Measurements from ENCODE around the gene POLR2J3. TPM values are rescaled to one million over a fixed set of nuclear protein-coding genes. Genes with fewer than 3 reads are reported as not detected.
"Not testable (repeated sequence)": the region's sequence is repeated elsewhere in the genome, so short reads cannot be mapped to it uniquely, and the experiment has no call there.

POLR2J3 gene
- total RNA-seq = 25.5 and 36.4 TPM in 2 replicates

DNA sequence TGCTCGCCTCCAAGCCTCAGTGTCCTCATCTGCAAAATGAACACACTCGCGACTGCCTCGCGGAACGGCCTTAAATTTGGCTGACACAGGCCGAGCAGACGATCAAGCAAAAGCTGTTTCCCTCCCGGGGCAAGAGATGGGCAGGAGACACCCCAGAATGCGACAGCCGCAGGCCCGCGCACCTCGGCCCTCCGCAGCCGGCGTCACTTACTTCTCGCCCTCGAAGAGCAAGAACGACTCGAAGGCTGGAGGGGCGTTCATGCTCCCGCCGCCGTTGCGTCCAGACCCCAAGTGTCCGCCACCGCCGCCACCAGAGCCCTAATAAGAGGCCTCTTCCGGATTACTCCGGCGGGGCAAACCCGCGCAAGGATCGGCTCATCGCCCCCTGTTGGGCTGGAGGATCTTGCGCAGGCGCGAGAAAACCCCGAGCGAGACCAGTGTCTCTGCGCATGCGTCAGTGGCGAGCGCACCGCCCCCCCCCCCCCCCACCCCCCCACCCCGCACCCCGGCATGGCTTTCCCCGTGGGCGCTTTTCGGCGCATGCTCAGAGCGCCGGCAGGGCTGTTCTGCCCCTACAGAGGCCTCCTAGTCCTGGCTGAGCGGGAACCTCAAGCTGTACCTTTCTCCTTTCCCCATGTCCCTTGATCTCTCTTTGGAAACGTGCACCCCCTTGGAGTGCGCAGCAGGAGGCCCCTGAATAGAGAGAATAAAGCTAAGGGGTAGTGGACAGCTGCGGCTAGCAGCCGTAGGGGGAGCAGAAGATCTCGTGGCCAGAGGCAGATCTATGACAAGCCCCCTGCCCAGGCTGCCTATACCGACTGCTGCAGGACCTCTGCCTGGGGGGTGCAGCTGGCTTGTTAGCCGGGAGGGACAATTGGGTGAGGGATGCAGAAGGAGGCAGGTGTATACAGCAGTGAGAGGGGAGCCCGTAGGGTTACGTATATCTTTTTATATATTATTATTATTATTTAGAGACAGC, at the start of gene POLR2J3:
TSS of gene POLR2J3 (minus strand) at position 323 of the 979 bp plus-strand sequence. CDS start at position 261, 62 bp downstream.
- DNase-seq = peak; percentile 93

GRCh38 chr7:102618122-102618521, 45.7 kb upstream of the POLR2J3 start:
- peak; percentile 0 for DNase-seq

DNA sequence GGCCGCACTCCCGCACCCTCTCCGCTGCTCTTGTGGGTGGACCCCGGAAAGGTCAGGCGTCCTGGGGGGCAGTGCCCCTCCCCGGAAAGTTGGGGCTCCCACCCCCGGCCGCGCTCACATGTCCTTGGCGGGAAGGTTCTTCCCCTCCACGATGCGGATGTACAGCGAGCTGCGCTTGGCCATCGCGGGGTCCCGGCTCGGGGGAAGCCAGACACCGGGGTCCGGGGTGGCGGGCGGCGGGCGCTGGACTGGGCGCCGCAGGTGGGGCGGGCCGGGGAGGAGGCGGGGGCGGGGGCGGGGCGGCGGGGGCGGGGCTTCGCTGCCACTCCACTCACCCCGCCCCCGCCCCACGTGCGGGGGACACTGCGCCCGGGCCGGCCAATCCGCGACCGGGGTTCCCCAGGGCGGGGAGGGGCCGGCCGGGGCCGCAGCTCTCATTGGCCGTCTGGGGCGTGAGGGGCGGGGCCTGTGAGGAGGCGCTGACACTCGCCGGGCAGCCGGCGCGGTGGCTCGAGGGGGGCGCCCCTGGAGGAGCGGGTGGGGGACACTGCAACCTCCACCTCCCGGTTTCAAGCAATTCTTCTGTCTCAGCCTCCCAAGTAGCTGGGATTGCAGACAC, 44.2 kb upstream of the POLR2J3 start, which contains the start of gene RASA4:
TSS of gene RASA4 (minus strand) at position 250 of the 619 bp plus-strand sequence. CDS start at position 183, 67 bp downstream.
- peak; percentile 1 for DNase-seq

- DNase-seq = not testable (repeated sequence)
Observed at GRCh38 chr7:102615930-102616329, 43.5 kb upstream of the POLR2J3 start.

DNA sequence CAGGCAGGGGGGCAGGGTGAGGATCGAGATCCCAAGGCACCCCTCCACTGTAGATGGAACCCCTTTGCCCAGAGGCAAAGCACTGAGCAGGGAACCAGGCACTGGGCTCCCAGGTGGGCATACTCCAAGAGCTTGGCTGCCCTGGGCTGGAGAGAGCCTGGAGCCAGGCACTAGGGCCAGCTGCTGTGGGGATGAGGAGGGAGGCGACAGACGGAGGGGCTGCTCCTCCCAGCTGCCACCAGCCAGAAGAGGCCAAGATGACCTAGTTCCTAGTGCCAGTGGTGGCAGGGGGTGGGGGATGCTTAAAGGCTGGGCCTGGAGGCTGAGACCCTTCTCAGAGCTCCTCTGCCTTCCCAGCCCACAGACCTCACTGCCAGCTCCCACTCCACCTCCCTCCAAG, 42.5 kb upstream of the POLR2J3 start:
- DNase-seq = not testable (repeated sequence)

DNA sequence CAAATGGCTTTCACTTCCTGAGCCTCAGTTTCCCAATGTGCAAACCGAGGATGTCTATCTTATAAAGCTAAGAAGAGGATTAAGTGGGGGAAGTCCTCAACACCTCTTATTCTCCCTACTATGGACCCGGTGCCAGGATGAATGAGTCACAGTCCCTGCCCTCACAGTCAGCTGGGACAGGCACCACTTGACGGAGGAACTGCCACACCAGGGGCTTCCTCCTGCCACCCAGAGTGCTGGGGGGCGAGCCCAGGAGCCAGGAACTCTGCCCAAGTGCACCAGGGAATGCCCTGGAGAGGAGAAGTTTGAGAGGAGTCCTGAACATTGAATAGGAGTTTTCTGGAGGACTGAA, 41.9 kb upstream of the POLR2J3 start:
- DNase-seq = not testable (repeated sequence)

- DNase-seq = not testable (repeated sequence)
Observed at GRCh38 chr7:102613575-102614345, 41.4 kb upstream of the POLR2J3 start.

- DNase-seq = not testable (repeated sequence)
Observed at GRCh38 chr7:102611675-102612325, 39.4 kb upstream of the POLR2J3 start.

DNA sequence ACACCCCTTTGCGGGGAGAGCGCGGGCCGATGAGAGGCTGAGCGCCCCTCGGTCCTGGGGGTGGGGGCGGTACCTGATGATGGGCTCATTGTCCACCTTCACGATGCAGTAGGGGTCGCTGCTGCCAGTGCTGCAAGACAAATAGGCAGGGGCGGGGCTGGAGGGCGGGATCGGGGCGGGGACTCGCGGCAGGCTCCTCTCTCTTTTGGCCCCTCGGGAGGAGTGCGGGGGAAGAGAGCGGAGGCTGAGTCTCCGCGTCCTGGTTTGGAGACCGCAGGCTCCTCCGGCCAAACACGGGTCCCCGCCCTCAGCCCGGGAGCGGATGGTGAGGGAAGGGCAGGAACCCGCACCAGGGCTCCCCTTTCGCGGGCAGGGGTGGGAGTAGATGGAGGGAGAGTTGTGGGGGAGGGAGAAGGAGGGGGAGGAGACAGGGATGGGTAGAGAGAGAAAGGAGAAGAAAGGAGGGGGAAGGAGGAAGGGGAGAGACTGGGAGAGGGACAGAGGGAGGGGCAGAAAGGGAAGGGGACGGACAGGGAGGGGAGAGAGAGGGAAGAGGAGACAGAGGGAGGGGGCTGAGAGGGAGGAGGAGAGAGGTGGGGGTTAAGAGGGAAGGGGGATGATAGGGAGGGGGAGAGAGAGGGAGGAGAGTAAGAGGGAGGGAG, 38.8 kb upstream of the POLR2J3 start:
- not testable (repeated sequence) for DNase-seq

DNA sequence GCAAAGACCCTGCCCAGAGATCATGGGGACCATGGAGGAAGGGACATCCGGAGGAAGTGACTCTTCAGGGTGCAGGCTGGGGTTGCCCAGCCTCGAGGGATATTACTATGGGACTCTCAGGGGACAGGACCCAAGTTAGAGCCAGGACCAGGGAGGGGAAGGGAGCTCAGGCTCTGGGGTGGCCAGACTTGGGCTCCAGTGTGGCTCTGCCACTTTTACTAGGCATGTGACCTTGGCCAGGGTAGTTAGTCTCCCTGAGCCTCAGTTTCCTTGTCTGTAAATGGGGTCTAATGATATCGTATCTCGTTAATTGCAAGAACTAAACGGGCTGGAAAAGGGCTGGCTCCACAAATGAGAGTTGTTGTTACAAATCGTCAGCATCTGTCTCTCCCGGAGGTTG, 38.1 kb upstream of the POLR2J3 start:
- not testable (repeated sequence) for DNase-seq

DNA sequence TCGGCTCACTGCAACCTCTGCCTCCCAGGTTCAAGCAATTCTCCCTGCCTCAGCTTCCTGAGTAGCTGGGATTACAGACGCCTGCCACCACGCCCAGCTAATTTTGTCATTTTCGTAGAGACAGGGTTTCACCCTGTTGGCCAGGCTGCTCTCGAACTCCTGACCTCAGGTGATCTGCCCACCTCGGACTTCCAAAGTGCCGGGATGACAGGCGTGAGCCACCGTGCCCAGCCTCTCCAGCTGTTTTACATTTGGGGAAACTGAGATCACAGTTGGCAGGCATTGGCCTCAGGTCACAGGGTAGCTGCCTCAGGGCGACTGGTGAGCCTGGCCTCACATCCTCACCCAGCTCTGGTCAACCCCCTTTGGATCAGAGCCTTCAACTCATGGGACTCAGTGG, 37.4 kb upstream of the POLR2J3 start:
- DNase-seq = not testable (repeated sequence)

DNA sequence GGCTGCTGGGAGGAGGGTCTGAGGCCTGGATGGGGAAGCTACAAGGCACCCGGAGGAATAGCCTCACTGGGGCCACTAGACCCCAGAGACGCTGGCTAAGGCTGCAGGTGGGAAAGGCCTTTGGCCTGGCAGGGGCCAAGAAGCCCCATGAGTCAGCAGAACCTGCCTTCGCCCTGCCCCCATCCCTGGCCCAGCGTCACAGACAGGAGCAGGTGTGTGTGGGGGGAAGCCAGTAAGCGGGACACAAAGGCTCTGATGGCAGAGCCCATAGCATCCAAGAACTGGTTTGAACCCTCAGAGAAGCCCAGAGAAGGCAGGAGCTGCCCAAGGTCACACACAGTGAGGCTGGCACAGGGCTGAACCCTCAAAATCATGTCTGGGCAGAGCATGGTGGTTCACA, 34.5 kb upstream of the POLR2J3 start:
- not testable (repeated sequence) for DNase-seq

GRCh38 chr7:102604431-102605145, 32.2 kb upstream of the POLR2J3 start:
- DNase-seq = not testable (repeated sequence)

GRCh38 chr7:102602317-102602716, 29.9 kb upstream of the POLR2J3 start:
- DNase-seq = not testable (repeated sequence)

- DNase-seq = not testable (repeated sequence)
Observed at GRCh38 chr7:102599699-102600098, 27.3 kb upstream of the POLR2J3 start.

DNA sequence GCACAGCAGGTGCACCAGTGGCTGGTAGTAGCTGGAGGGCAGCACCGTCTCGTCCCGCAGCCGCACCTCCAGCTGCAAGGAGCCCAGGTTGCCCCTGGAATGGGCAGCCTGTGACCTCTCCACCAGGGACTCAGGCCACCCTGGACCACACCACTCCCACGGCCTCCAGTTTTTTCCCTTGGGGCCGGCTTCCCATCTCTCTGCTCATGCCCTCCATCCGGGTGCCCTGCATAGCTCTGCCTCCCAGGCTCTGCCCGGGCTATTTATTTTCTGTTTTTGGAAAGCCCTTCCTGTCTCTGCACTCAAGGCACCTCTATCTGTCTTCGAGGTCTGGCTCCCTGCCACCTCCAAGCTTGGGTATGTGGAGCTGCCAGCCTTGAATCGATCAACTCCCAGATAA, 23.7 kb upstream of the POLR2J3 start:
- not testable (repeated sequence) for DNase-seq

DNA sequence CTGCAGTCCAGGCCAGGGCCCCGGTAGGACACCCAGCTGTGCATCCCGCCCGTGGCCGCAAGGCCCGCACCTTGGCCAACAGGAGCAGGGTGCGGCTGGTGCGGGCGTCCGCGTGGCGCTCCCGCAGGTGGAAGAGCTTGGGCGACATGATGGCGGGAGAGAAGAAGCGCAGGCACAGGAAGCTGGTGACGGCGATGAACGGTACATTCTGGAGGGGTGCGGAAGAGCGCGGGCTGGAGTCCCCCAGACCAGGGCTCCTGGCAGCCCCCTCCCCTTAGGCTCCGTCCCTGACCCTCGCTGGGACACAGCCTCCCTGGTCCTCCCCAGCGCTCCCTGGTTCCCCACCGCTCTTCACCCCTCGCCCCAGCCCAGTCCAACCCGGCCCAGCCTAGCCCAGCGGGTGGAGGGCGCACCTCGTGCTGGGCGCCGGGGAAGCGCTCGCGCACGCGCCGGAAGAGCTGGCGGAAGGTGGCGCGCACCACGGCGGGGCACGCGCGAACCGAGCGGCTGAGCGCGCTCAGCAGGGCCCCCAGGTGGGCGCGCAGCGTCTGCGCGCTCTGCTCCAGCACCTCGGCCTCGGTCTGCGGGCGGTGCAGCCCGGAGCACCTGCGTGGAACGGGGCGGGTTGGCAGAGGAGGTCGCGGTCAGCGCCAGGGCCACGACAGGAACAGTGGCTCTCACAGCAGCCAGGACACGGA, 21.4 kb upstream of the POLR2J3 start:
- DNase-seq = not testable (repeated sequence)

DNA sequence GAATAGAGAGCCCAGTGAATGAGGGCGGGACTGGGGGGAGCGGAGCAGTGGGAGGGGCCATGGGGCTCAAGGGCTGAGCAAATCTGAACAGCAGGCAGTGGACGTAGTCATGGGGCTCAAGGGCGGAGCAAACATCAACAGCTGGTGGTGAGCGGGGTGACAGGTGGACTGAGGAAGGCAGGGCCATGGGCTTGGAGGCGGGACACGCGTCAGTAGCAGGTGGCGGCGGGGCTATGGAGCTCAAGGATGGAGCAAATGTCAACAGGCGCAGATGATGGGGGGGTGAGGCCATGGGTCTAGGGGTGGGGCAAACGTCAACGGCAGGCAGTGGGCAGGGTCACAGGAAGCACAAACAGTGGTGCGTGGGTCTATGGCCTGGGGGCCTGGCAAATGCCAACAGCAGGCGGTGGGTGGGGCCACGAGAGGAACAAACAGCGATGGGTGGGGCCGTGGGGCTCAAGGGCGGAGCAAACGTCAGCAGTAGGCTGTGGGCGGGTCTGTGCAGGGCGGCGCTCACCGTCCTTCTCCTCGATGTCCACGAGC, 20.2 kb upstream of the POLR2J3 start:
- not testable (repeated sequence) for DNase-seq

- DNase-seq = not testable (repeated sequence)
Observed at GRCh38 chr7:102589857-102590256, 17.5 kb upstream of the POLR2J3 start.

GRCh38 chr7:102583495-102583894, 11.1 kb upstream of the POLR2J3 start:
- DNase-seq = not testable (repeated sequence)
